Omental fat pad (tissue), 4 donors: ENCODE data around the gene PSMC1. TPM values are rescaled to one million over a fixed set of nuclear protein-coding genes. Genes with fewer than 3 reads are reported as not detected.

Experiments
- ATAC-seq: fragments of 150-250 bp; one replicate; pipeline ENCODE4 v1.9.1; 2016; ENCODE audit warnings: mild to moderate bottlenecking, moderate library complexity; ENCODE audit not compliant: low FRiP score
- DNase-seq: peaks from one replicate; pipeline ENCODE4 v3.0.0-alpha.2; 2019; ENCODE audit warnings: low spot score
- total RNA-seq, 4 donors: library from RNA; depleted of rRNA; stranded (reverse); fragments of >200 nt; gene quantifications; one replicate each; pipeline ENCODE4 v1.1.0, GENCODE V29; 2016
- TF ChIP-seq, protein P1 (sequence below), 3 donors: fragments of 450-650 bp; IDR thresholded peaks; one replicate each; pipeline ENCODE4 v1.5.1; 2016 to 2017; ENCODE audit warnings: antibody characterized with exemption in 3 of 3, mild to moderate bottlenecking in 3 of 3, moderate library complexity in 2 of 3

PSMC1 gene
- total RNA-seq, 4 donors from 2014 or later: 96.5 to 138 (median 115) TPM

DNA sequence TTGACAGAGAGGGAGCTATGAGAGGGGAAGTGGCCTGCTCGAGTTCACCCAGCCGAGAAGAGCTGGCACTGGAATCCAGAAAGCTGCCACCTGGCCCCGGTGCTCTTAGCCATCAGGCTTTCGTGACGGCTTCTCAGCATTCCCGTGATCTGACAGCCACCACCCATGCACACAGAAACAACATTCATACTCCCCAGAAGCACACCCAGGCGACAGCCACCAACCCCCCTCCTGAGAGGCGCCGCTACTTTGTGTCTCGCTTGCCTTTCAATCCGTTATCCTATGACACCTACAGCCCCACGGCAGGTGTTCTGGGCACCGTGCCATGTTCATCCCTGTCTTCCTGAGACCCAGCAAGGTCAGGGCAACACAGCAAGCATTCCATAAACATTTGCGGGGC, 31.4 kb downstream of the PSMC1 start:
- TF ChIP-seq, protein P1, sequence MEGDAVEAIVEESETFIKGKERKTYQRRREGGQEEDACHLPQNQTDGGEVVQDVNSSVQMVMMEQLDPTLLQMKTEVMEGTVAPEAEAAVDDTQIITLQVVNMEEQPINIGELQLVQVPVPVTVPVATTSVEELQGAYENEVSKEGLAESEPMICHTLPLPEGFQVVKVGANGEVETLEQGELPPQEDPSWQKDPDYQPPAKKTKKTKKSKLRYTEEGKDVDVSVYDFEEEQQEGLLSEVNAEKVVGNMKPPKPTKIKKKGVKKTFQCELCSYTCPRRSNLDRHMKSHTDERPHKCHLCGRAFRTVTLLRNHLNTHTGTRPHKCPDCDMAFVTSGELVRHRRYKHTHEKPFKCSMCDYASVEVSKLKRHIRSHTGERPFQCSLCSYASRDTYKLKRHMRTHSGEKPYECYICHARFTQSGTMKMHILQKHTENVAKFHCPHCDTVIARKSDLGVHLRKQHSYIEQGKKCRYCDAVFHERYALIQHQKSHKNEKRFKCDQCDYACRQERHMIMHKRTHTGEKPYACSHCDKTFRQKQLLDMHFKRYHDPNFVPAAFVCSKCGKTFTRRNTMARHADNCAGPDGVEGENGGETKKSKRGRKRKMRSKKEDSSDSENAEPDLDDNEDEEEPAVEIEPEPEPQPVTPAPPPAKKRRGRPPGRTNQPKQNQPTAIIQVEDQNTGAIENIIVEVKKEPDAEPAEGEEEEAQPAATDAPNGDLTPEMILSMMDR (IDR thresholded peaks at IDR 0.05): no peak
- ATAC-seq: no peak

DNA sequence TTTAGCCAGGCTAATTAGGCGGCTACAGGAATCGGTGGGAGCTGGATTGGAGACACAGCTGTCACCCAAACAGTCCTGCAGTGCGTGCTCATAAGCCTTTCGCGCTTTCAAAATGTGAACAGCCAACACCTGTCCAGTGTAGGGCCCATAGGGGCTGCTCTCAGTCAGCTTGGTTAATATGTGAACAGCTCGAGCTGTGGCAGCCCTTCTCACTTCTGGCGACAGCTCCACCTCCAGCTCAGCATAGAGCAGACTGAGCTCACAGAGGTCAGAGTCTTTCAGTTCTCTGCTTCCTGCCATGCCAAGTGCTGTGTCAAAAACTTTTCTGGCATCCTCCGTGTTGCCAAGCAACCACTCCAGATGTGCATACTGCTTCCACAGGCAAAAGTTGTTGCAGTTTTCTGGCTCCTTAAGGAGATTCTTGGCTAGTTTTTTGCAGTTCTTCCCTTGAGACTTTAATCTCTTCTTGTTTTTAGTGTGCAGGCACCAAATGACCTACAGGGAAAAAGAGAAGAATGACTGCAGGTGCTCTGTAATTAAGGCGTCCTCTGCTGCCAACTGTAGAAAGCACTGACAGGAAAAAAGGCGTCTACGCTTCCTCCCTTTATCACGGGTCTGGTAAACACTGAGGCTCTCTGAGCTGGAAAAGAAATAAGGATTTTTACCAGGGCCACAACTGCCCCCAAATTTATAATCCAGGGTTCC, 32.5 kb downstream of the PSMC1 start:
- ATAC-seq (no peak), DNase-seq (no peak)
- TF ChIP-seq, protein P1 (IDR thresholded peaks at IDR 0.05): no peak

More for the DNA sequence above, 31.4 kb downstream of the PSMC1 start:
- no peak for DNase-seq

DNA sequence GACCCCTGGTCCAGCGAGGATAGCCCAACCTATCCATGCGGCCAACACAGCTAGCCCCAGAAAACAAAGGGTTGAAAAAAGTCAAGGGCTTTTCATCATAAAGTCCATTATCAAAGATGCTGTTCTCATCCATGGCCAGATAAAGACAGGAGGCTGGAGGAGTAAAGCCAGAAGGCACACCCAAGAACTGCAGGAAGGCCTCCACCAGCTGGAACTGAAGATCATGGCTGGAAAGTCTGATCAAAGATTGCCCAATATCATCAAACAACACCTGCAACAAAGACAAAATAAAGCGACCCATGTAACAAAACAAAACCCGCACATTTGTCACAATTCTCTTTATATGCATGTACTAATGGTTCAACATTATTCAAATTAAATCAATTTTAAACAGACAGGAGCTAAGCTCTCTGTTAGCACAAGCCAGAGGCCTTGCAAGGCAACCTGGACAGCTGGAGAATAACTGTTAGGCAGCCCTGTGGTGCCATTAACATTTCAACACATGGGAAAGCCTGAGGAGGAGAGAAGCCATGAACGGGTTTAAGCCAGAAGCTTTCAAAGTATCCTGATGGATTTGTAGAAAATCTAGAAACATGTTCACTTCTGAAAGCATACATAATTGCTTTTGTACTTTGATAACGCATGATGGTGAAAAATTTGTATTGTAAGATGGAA, 34.1 kb downstream of the PSMC1 start:
- ATAC-seq: no peak
- TF ChIP-seq, protein P1 (IDR thresholded peaks at IDR 0.05): no peak
- no peak for DNase-seq

DNA sequence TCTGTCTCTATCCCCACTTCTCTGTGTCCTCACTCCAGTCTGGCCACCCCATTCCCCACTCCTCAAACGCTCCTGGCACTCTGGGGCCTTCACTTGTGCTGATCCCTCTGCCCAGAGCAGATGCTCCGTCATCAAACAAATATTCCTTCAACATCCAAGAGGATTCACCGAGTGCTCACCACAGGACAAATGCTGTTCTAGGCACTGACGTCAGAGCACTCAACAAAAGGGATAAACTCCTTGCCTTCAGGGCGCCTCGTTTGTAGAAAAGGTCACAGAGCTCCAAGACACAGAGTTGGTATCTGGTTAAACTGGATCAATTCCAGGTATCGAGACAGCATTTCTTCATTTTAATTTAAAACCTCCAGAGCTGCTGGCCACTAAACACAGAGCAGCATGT, 35.3 kb downstream of the PSMC1 start:
- TF ChIP-seq, protein P1 (IDR thresholded peaks at IDR 0.05): no peak
- no peak for ATAC-seq
- DNase-seq: no peak

DNA sequence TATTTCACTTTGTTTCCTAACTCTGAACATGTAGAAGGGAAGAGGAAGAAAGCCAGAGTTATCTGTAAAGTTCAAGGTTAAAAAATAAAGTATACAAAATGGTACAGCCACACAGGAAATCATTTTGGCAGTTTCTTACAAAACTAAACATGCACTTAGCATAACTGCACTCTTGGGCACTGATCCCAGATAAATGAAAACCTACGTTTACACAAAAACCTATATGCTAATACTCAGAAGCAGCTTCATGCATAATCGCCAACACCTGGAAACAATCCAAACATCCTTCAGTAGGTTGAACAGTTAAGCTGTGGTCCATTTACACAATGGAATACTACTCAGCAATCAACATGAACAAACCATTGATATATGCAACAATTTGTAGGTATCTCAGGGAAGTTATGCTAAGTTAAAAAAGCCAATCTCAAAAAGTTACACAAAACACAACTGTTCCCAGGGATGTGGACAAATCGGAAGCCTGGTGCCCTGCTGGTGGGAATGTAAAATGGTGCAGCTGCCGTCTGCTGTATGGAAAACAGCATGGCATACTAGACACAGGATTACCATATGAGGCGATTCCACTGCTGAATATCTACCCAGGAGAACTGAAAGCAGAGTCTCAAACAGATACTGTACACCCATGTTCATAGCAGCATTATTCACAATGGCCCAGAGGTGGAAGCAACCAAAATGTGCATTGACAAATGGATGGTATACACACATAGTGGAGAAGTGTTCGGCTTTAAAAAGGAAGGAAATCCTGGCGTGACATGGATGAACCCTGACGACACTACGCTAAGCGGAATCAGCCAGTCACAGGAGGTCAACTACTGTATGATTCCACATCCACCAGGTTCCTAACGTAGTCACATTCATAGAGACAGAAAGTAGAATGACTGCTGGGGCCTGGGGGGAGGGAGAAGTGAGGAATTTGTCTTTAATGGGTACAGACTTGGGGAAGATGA, 37.7 kb downstream of the PSMC1 start:
- no peak for ATAC-seq
- TF ChIP-seq, protein P1 (IDR thresholded peaks at IDR 0.05): no peak
- DNase-seq: no peak

DNA sequence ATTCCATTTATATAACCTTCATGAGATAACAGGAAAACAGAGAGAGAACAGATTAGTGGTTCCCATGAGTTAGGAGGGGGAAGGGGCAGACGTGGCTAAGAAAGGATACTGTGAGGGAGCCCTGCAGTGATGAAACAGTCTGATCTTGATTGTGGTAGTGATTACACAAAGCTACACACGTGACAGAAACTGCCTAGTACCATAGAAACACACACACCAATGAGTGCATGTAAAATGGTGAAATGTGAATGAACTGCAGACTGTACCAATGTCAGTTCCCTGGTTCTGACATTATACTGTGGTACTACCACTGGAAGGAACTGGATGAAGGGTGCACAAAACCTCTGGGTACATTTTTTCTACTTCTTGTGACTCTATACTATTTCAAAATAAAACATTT, 38.5 kb downstream of the PSMC1 start:
- ATAC-seq (no peak), DNase-seq (no peak)
- TF ChIP-seq, protein P1 (IDR thresholded peaks at IDR 0.05): no peak
